WERI-Rb-1 (cell line): ENCODE measurements around the gene RNF167.

Experiments used
- DNase-seq: peaks from one replicate; pipeline ENCODE4 v3.0.0-alpha.2; 2020
- H3K27ac ChIP-seq: fragments of 250-450 bp; sonication (Bioruptor Pico); 2 replicates; pipeline ENCODE4 v1.5.1; 2020; ENCODE audit warnings: mild to moderate bottlenecking, moderate library complexity
- H3K27me3 ChIP-seq: fragments of 250-450 bp; sonication (Bioruptor Pico); 2 replicates; pipeline ENCODE4 v1.5.1; 2021; ENCODE audit warnings: mild to moderate bottlenecking, low read depth, moderate library complexity; ENCODE audit not compliant: insufficient read depth, severe bottlenecking
- H3K36me3 ChIP-seq: fragments of 250-450 bp; sonication (Bioruptor Pico); 2 replicates; pipeline ENCODE4 v1.5.1; 2020; ENCODE audit warnings: mild to moderate bottlenecking, moderate library complexity
- H3K4me3 ChIP-seq: 2 replicates; pipeline ENCODE4 v1.5.1; 2011; ENCODE audit warnings: low read depth, mild to moderate bottlenecking, control low read depth, low read length
- H3K9me3 ChIP-seq: fragments of 250-450 bp; sonication (Bioruptor Pico); 2 replicates; pipeline ENCODE4 v1.5.1; 2021; ENCODE audit warnings: mild to moderate bottlenecking, moderate library complexity; ENCODE audit not compliant: severe bottlenecking
- CTCF ChIP-seq: IDR thresholded peaks from 2 replicates; pipeline ENCODE4 v1.5.1; 2011; ENCODE audit warnings: low read depth, mild to moderate bottlenecking, control low read depth, inconsistent platforms, low read length

Gene RNF167

DNA sequence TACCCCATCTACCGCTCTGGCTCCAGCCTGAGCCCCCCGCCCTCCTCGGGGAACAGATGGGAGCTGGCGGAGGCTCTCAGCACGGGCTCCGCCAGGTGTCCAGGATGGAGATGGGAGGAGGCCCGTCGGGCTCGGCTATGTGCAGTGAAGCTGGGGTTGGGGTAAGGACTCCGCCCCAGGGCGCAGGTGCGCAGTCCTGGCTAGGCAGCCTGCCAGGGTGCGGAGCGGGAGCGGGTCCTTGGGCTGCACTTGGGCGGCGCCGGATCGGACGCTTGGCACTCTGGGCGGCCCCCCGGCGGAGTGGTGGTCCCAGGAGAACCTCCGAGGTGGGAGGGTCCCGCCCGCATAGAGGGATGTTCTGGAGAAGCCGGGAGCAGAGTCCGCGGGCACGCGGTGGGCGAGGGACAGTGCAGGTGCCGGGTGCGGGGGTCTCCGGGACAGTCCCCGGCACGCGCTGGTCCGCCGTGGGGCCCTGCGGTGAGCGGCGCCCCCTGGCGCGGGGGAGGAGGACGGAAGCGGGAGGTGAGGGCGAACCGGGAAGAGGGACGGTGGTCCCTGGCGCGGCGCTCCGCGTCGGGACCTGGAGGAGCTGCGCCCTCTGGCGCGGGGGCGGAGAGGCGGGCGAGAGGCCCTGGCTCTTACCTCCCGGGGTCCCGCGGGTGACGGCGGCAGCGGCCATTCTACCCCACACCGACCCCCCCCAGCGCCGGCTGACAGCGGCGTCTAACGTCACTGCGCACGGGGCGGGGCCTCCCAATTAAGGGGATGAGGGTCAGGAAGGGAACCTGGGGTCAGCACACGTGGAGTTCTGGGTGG is 47.1 kb downstream of the RNF167 start, which contains the start of gene CAMTA2:
Gene CAMTA2, minus strand, starts transcription at position 725 of the 816 bp plus-strand sequence. CDS start 1,453 bp downstream, outside the sequence.
- Histone ChIP-seq H3K4me3 (peak within 1 kb of the TSS; percentile 73), H3K9me3 (no peaks in the 10 kb centered on the region), H3K27ac (peak within 1 kb of the TSS; percentile 74), H3K27me3 (no peaks in the 10 kb centered on the region), H3K36me3 (peaks cover 11% of the 10 kb centered on the region)
- peak; percentile 93 for TF ChIP-seq CTCF
- DNase-seq = peak; percentile 94

GRCh38 chr17:4987767-4988567 is 47.9 kb downstream of the RNF167 start:
- no peaks in the 10 kb centered on the region for H3K9me3 ChIP-seq
- peak overlapping the region; percentile 74 for H3K27ac ChIP-seq
- no peaks in the 10 kb centered on the region for H3K27me3 ChIP-seq
- peaks cover 11% of the 10 kb centered on the region for H3K36me3 ChIP-seq
- H3K4me3 ChIP-seq = peak overlapping the region; percentile 73
- no peak for TF ChIP-seq CTCF
- no peak for DNase-seq

GRCh38 chr17:4994081-4994595 is 54.1 kb downstream of the RNF167 start:
- no peaks in the 10 kb centered on the region for H3K27me3 ChIP-seq
- H3K9me3 ChIP-seq = no peaks in the 10 kb centered on the region
- H3K27ac ChIP-seq = no peak overlapping the region
- H3K36me3 ChIP-seq = no peaks in the 10 kb centered on the region
- H3K4me3 ChIP-seq = no peak overlapping the region
- DNase-seq = no peak
- TF ChIP-seq CTCF = no peak
